HCT116 (cell line): ENCODE results near the gene USP43. TPM values are rescaled to one million over a fixed set of nuclear protein-coding genes. Genes with fewer than 3 reads are reported as not detected.

ENCODE experiments used
- ATAC-seq: fragments of 200-7000 bp; cut with Tn5 transposase; 2 replicates; pipeline ENCODE4 v1.9.1; 2020; ENCODE audit warnings: mild to moderate bottlenecking, moderate library complexity
- BruUV-seq: library from RNA; stranded (reverse); fragments of 400-500 nt; replicated peaks from 2 replicates; lab custom pipeline; 2021; lab: Mats Ljungman, UMichigan
- CTCF ChIA-PET: fragments of 300-600 bp; sonication (Branson Sonifier 250); formaldehyde crosslinking; loops from one replicate; lab custom pipeline; 2021; ENCODE audit warnings: antibody characterized with exemption; lab: Charles Lee
- POLR2A ChIA-PET: fragments of 300-600, 350-600 bp; sonication (Branson Sonifier 250); formaldehyde crosslinking; loops from one replicate; lab custom pipeline; 2021; ENCODE audit warnings: antibody characterized with exemption; lab: Charles Lee
- RAD21 ChIA-PET, 2 experiments: fragments of 300-600 bp; sonication (Branson Sonifier 250); formaldehyde crosslinking; loops; one replicate each; lab custom pipeline; 2023; ENCODE audit warnings: low total read pairs in 2 of 2; ENCODE audit not compliant: uncharacterized antibody in 2 of 2, unreplicated experiment in 2 of 2, low non-redundant PET in 1 of 2; lab: Charles Lee
- DNase-seq: peaks from one replicate; pipeline ENCODE4 v3.0.0-alpha.2; 2010; ENCODE audit warnings: low read depth, low spot score
- H2AFZ ChIP-seq: fragments of 200-600 bp; shearing (Covaris generic), sonication (generic); 2 replicates; pipeline ENCODE4 v1.6.1; 2017; ENCODE audit warnings: low read depth, mixed run types, mixed read lengths, antibody characterized with exemption, low read length; ENCODE audit not compliant: poor library complexity, severe bottlenecking
- H3K27ac ChIP-seq: 2 replicates; pipeline ENCODE4 v1.5.1; 2012; ENCODE audit warnings: low read depth, low read length
- H3K27me3 ChIP-seq: fragments of 200-600 bp; sonication (generic); 2 replicates; pipeline ENCODE4 v1.6.1; 2016; ENCODE audit warnings: mixed run types, low read length, mixed read lengths; ENCODE audit not compliant: insufficient read depth
- H3K36me3 ChIP-seq, 2 experiments: fragments of 200-500 bp in 1 of 2; fragments of 200-600 bp in 1 of 2; sonication (Bioruptor generic) in 1 of 2; sonication (generic) in 1 of 2; 2 replicates each; pipeline versions ENCODE4 v1.5.1 to v1.6.1; 2014 to 2016; ENCODE audit warnings: low read length in 2 of 2, inconsistent platforms in 1 of 2, mixed read lengths in 1 of 2, mixed run types in 1 of 2; ENCODE audit not compliant: insufficient read depth in 2 of 2, control insufficient read depth in 1 of 2
- H3K4me1 ChIP-seq, 2 experiments: fragments of 200-600 bp in 1 of 2; sonication (generic) in 1 of 2; 2 replicates each; pipeline versions ENCODE4 v1.5.1 to v1.6.1; 2012 to 2017; ENCODE audit warnings: low read length in 2 of 2, inconsistent platforms in 1 of 2, mild to moderate bottlenecking in 1 of 2, mixed read lengths in 1 of 2, mixed run types in 1 of 2, moderate library complexity in 1 of 2; ENCODE audit not compliant: insufficient read depth in 2 of 2, control insufficient read depth in 1 of 2
- H3K4me2 ChIP-seq: fragments of 200-600 bp; sonication (generic); 2 replicates; pipeline ENCODE4 v1.6.1; 2017; ENCODE audit warnings: mixed run types, low read length, mixed read lengths
- H3K4me3 ChIP-seq, 2 experiments: fragments of 200-600 bp in 1 of 2; sonication (generic) in 1 of 2; replicated peaks in 1 of 2; 2 replicates each; pipeline ENCODE4 v1.5.1; 2011 to 2016; ENCODE audit warnings: low read length in 2 of 2, control low read depth in 1 of 2, low read depth in 1 of 2, mild to moderate bottlenecking in 1 of 2, mixed read lengths in 1 of 2, mixed run types in 1 of 2
- H3K79me2 ChIP-seq: fragments of 200-600 bp; sonication (generic); 2 replicates; pipeline ENCODE4 v1.6.1; 2017; ENCODE audit warnings: mild to moderate bottlenecking, mixed run types, low read length, moderate library complexity, mixed read lengths; ENCODE audit not compliant: insufficient read depth
- H3K9ac ChIP-seq: fragments of 200-600 bp; sonication (generic); 2 replicates; pipeline ENCODE4 v1.6.1; 2016; ENCODE audit warnings: low read length, mixed read lengths
- H3K9me2 ChIP-seq: fragments of 200-600 bp; sonication (generic), shearing (Covaris generic); 2 replicates; pipeline ENCODE4 v1.6.1; 2017; ENCODE audit warnings: mixed run types, mild to moderate bottlenecking, moderate library complexity; ENCODE audit not compliant: insufficient read depth
- H3K9me3 ChIP-seq, 2 experiments: fragments of 200-500 bp in 1 of 2; fragments of 200-600 bp in 1 of 2; sonication (Bioruptor generic) in 1 of 2; sonication (generic) in 1 of 2; 2 replicates each; pipeline ENCODE4 v1.6.1; 2014 to 2017; ENCODE audit warnings: low read length in 2 of 2, mixed read lengths in 2 of 2, inconsistent platforms in 1 of 2, low read depth in 1 of 2, mild to moderate bottlenecking in 1 of 2, mixed run types in 1 of 2, moderate library complexity in 1 of 2; ENCODE audit not compliant: control insufficient read depth in 1 of 2, insufficient read depth in 1 of 2
- H4K20me1 ChIP-seq: fragments of 200-600 bp; sonication (generic), shearing (Covaris generic); 2 replicates; pipeline ENCODE4 v1.6.1; 2017; ENCODE audit warnings: mixed run types, mild to moderate bottlenecking, moderate library complexity; ENCODE audit not compliant: insufficient read depth
- ATF3 ChIP-seq: IDR thresholded peaks from 2 replicates; pipeline ENCODE4 v1.6.1; 2012
- CTCF ChIP-seq, 3 experiments: fragments of 200-600 bp in 1 of 3; sonication (generic) in 1 of 3; IDR thresholded peaks in 2 of 3; conservative IDR thresholded peaks in 1 of 3; 2 replicates each; pipeline ENCODE4 v1.5.1; 2012 to 2017; ENCODE audit warnings: low read depth in 2 of 3, low read length in 2 of 3, antibody characterized with exemption in 1 of 3, borderline replicate concordance in 1 of 3, control low read depth in 1 of 3, mild to moderate bottlenecking in 1 of 3, mixed read lengths in 1 of 3, mixed run types in 1 of 3, moderate library complexity in 1 of 3; ENCODE audit not compliant: insufficient read depth in 1 of 3
- EGR1 ChIP-seq: IDR thresholded peaks from 2 replicates; pipeline ENCODE4 v1.6.1; 2012; ENCODE audit warnings: low read depth
- ELF1 ChIP-seq: IDR thresholded peaks from 2 replicates; pipeline ENCODE4 v1.6.1; 2012; ENCODE audit warnings: low read depth, borderline replicate concordance
- EZH2 ChIP-seq: fragments of 200-600 bp; sonication (generic); IDR thresholded peaks from 2 replicates; pipeline ENCODE4 v1.6.1; 2017; ENCODE audit warnings: antibody characterized with exemption, mixed run types
- EZH2phosphoT487 ChIP-seq: fragments of 200-600 bp; IDR thresholded peaks from 2 replicates; pipeline ENCODE4 v1.6.1; 2018; ENCODE audit warnings: antibody characterized with exemption, borderline replicate concordance
- FOSL1 ChIP-seq: IDR thresholded peaks from 2 replicates; pipeline ENCODE4 v1.6.1; 2012; ENCODE audit warnings: low read depth
- JUND ChIP-seq: IDR thresholded peaks from 2 replicates; pipeline ENCODE4 v1.6.1; 2012
- POLR2A ChIP-seq: IDR thresholded peaks from 2 replicates; pipeline ENCODE4 v1.7.0; 2011; ENCODE audit warnings: borderline replicate concordance; ENCODE audit not compliant: insufficient read depth, insufficient read length; ENCODE audit errors: extremely low read depth
- POLR2AphosphoS5 ChIP-seq: IDR thresholded peaks from 2 replicates; pipeline ENCODE4 v1.6.1; 2011; ENCODE audit warnings: mild to moderate bottlenecking, low read depth, low read length, moderate library complexity
- RAD21 ChIP-seq: IDR thresholded peaks from 2 replicates; pipeline ENCODE4 v1.6.1; 2012; ENCODE audit warnings: low read depth, mild to moderate bottlenecking
- REST ChIP-seq: IDR thresholded peaks from 2 replicates; pipeline ENCODE4 v1.6.1; 2012; ENCODE audit warnings: low read depth
- SRF ChIP-seq: IDR thresholded peaks from 2 replicates; pipeline ENCODE4 v1.6.1; 2012; ENCODE audit warnings: low read depth
- TCF7L2 ChIP-seq: IDR thresholded peaks from 2 replicates; pipeline ENCODE4 v1.7.0; 2011; ENCODE audit warnings: borderline replicate concordance, inconsistent platforms; ENCODE audit not compliant: insufficient read depth, insufficient read length; ENCODE audit errors: extremely low read depth
- YY1 ChIP-seq: IDR thresholded peaks from 2 replicates; pipeline ENCODE4 v1.6.1; 2011; ENCODE audit warnings: low read length, low read depth, moderate library complexity, mild to moderate bottlenecking; ENCODE audit not compliant: insufficient replicate concordance; ENCODE audit errors: extremely low read depth
- ZNF274 ChIP-seq: fragments of 200-500 bp; sonication (Bioruptor generic); IDR thresholded peaks from 2 replicates; pipeline ENCODE4 v1.6.1; 2014; ENCODE audit warnings: mild to moderate bottlenecking, low read depth, low read length, inconsistent platforms
- intact Hi-C: fragments of 100-400 bp; cut with micrococcal nuclease; formaldehyde crosslinking; loops from 2 replicates; pipeline ENCODE4 v1.10.0; 2022
- total RNA-seq: library from RNA; stranded (reverse); gene quantifications from one replicate; pipeline ENCODE4 v1.2.1, GENCODE V29; 2021; ENCODE audit not compliant: unreplicated experiment

Gene USP43
- total RNA-seq, 1 experiment from 2014 or later, result 8.0 TPM

- H3K36me3 ChIP-seq, result no peaks in the 10 kb centered on the region; a peak in 1 of 4 replicates
- H3K9me2 ChIP-seq, result no peaks in the 10 kb centered on the region
- no peaks in the 10 kb centered on the region for H3K9me3 ChIP-seq
- H4K20me1 ChIP-seq, result no peaks in the 10 kb centered on the region
- RAD21 ChIA-PET, result no interaction called here
- H3K9ac ChIP-seq, result no peak overlapping the region
- DNase-seq (no peak), ATAC-seq (no peak)
- no peak overlapping the region for H3K4me2 ChIP-seq
- no peak for TF ChIP-seq POLR2AphosphoS5
- no peak for TF ChIP-seq YY1
- TF ChIP-seq REST, result no peak
- no peak for TF ChIP-seq POLR2A
- no peak for TF ChIP-seq SRF
- no peak for TF ChIP-seq ZNF274
- TF ChIP-seq EZH2phosphoT487, result no peak
- no peak for TF ChIP-seq ATF3
- no peak for TF ChIP-seq CTCF (IDR thresholded peaks at IDR 0.05 in 2 of 3, conservative IDR thresholded peaks at IDR 0.05 in 1 of 3; ENCODE audit: borderline replicate concordance in 1 of 3, insufficient read depth in 1 of 3, low read depth in 2 of 3, low read length in 2 of 3)
- no peak for TF ChIP-seq ELF1
- no peak for TF ChIP-seq EGR1
- TF ChIP-seq JUND, result no peak
- no peak for TF ChIP-seq EZH2
- TF ChIP-seq FOSL1, result no peak
- no peak for TF ChIP-seq RAD21
- TF ChIP-seq TCF7L2, result no peak
- no peak overlapping the region for H3K27ac ChIP-seq
- no peaks in the 10 kb centered on the region for H3K79me2 ChIP-seq
- no peak overlapping the region for H2AFZ ChIP-seq
- H3K4me3 ChIP-seq, result no peak overlapping the region
- CTCF ChIA-PET, result no interaction called here
- peaks cover 6 to 22% of the 10 kb centered on the region in 2 experiments for H3K4me1 ChIP-seq
- POLR2A ChIA-PET, result no interaction called here
- intact Hi-C loops, result no loop called here
- BruUV-seq, result no TSS peak
- H3K27me3 ChIP-seq, result no peaks in the 10 kb centered on the region
These were observed 26.9 kb downstream of the USP43 start for GRCh38 chr17:9672266-9672665.
